CD14-positive monocyte (primary cell): Measurements from ENCODE around the gene NLRP3. TPM values are rescaled to one million over a fixed set of nuclear protein-coding genes. Genes with fewer than 3 reads are reported as not detected.

Experiments
- DNase-seq, 3 donors: peaks; one replicate each; pipeline ENCODE4 v3.0.0-alpha.2; 2011 to 2022
- H2AFZ ChIP-seq: 2 replicates; pipeline ENCODE4 v1.6.0; 2012; ENCODE audit warnings: mild to moderate bottlenecking, low read depth, low read length, inconsistent platforms; ENCODE audit not compliant: insufficient read depth, poor library complexity, severe bottlenecking
- H3K27ac ChIP-seq, 2 donors: 1 replicate in 1 of 2; 2 replicates in 1 of 2; pipeline ENCODE4 v1.5.1; 2012 to 2013; ENCODE audit warnings: low read length in 2 of 2, control low read depth in 1 of 2, inconsistent platforms in 1 of 2, low read depth in 1 of 2, mild to moderate bottlenecking in 1 of 2
- H3K27me3 ChIP-seq, 2 donors: one replicate each; pipeline versions ENCODE4 v1.6.0 to v1.6.1; 2011 to 2013; ENCODE audit warnings: low read length in 2 of 2; ENCODE audit not compliant: control insufficient read depth in 2 of 2, insufficient read depth in 2 of 2
- H3K36me3 ChIP-seq, 2 donors: replicated peaks in 1 of 2; 1 replicate in 1 of 2; 2 replicates in 1 of 2; pipeline versions ENCODE4 v1.5.1 to v1.6.1; 2012 to 2013; ENCODE audit warnings: low read length in 2 of 2, control low read depth in 1 of 2, inconsistent platforms in 1 of 2, mild to moderate bottlenecking in 1 of 2; ENCODE audit not compliant: insufficient read depth in 2 of 2, control insufficient read depth in 1 of 2
- H3K4me1 ChIP-seq, 2 donors: 1 replicate in 1 of 2; 2 replicates in 1 of 2; pipeline versions ENCODE4 v1.5.1 to v1.6.1; 2012 to 2013; ENCODE audit warnings: low read length in 2 of 2, control low read depth in 1 of 2, inconsistent platforms in 1 of 2, mild to moderate bottlenecking in 1 of 2, moderate library complexity in 1 of 2; ENCODE audit not compliant: insufficient read depth in 2 of 2, control insufficient read depth in 1 of 2
- H3K4me2 ChIP-seq: replicated peaks from 2 replicates; pipeline ENCODE3; 2012; ENCODE audit warnings: low read length, moderate library complexity, mild to moderate bottlenecking; ENCODE audit not compliant: poor library complexity, severe bottlenecking; ENCODE audit errors: extremely low read depth
- H3K4me3 ChIP-seq, 3 experiments: fragments of 200-600 bp in 1 of 3; sonication (generic) in 1 of 3; replicated peaks in 1 of 3; 1 replicate in 2 of 3; 2 replicates in 1 of 3; pipeline ENCODE4 v1.5.1; 2011 to 2013; ENCODE audit warnings: low read length in 3 of 3, mild to moderate bottlenecking in 3 of 3, control low read depth in 2 of 3, low read depth in 2 of 3, inconsistent platforms in 1 of 3, moderate library complexity in 1 of 3
- H3K79me2 ChIP-seq: 2 replicates; pipeline ENCODE4 v1.6.0; 2012; ENCODE audit warnings: mild to moderate bottlenecking, control low read depth, inconsistent platforms, low read length, moderate library complexity; ENCODE audit not compliant: insufficient read depth
- H3K9ac ChIP-seq: 2 replicates; pipeline ENCODE4 v1.6.0; 2017; ENCODE audit warnings: low read length, mild to moderate bottlenecking; ENCODE audit not compliant: insufficient read depth, poor library complexity, severe bottlenecking
- H3K9me3 ChIP-seq, 2 donors: replicated peaks in 1 of 2; 1 replicate in 1 of 2; 2 replicates in 1 of 2; pipeline versions ENCODE4 v1.5.1 to v1.6.1; 2012 to 2013; ENCODE audit warnings: low read length in 2 of 2, control low read depth in 1 of 2; ENCODE audit not compliant: control insufficient read depth in 1 of 2, insufficient read depth in 1 of 2
- H4K20me1 ChIP-seq: 2 replicates; pipeline ENCODE4 v1.6.0; 2012; ENCODE audit warnings: mild to moderate bottlenecking, low read length, control low read depth, moderate library complexity; ENCODE audit not compliant: insufficient read depth
- H3K27ac Mint-ChIP-seq, 7 donors: one replicate each; pipeline ENCODE4 v1.8.0; 2020; ENCODE audit warnings: mild to moderate bottlenecking in 7 of 7, mixed read lengths in 7 of 7, moderate library complexity in 6 of 7, inconsistent platforms in 2 of 7
- H3K27me3 Mint-ChIP-seq, 3 donors: one replicate each; pipeline ENCODE4 v1.8.0; 2021 to 2022; ENCODE audit warnings: low read depth in 3 of 3, mild to moderate bottlenecking in 3 of 3, mixed read lengths in 3 of 3, moderate library complexity in 3 of 3, inconsistent platforms in 1 of 3
- H3K36me3 Mint-ChIP-seq, 2 donors: one replicate each; pipeline ENCODE4 v1.8.0; 2020; ENCODE audit warnings: mixed read lengths in 2 of 2, inconsistent platforms in 1 of 2, mild to moderate bottlenecking in 1 of 2
- H3K4me1 Mint-ChIP-seq: one replicate; pipeline ENCODE4 v1.8.0; 2020; ENCODE audit warnings: mild to moderate bottlenecking, mixed read lengths
- H3K4me3 Mint-ChIP-seq, 2 donors: one replicate each; pipeline ENCODE4 v1.8.0; 2020; ENCODE audit warnings: mild to moderate bottlenecking in 2 of 2, mixed read lengths in 2 of 2, moderate library complexity in 1 of 2
- H3K9me3 Mint-ChIP-seq, 7 donors: one replicate each; pipeline ENCODE4 v1.8.0; 2020 to 2022; ENCODE audit warnings: mixed read lengths in 7 of 7, mild to moderate bottlenecking in 6 of 7, moderate library complexity in 6 of 7, inconsistent platforms in 2 of 7
- CTCF ChIP-seq: fragments of 200-600 bp; IDR thresholded peaks from one replicate; pipeline ENCODE4 v1.8.0; 2022; ENCODE audit warnings: antibody characterized with exemption, mild to moderate bottlenecking
- WGBS: methylation state at CpG from one replicate; pipeline ENCODE4 v1.1.5; 2013; ENCODE audit warnings: missing lambda C conversion rate; ENCODE audit not compliant: insufficient coverage; 5-methylcytosine and 5-hydroxymethylcytosine counted together
- intact Hi-C, 2 donors: fragments of 100-400 bp; cut with micrococcal nuclease; formaldehyde crosslinking; loops; one replicate each; pipeline versions ENCODE4 v1.15.0 to v1.15.1; 2023
- polyA plus RNA-seq, 3 donors: library from polyadenylated mRNA; depleted of rRNA in 1 of 3; unstranded in 2 of 3; stranded (reverse) in 1 of 3; fragments of 300-500 nt in 2 of 3; fragments of >200 nt in 1 of 3; fragmentation: Illumina TruSeq in 2 of 3; gene quantifications; 1 replicate in 2 of 3; 2 replicates in 1 of 3; pipeline ENCODE4 v1.2.3, GENCODE V29; 2012 to 2021

Gene NLRP3
- polyA plus RNA-seq, 3 donors: 56.2 to 400 (median 61.9) TPM

- Mint-ChIP-seq H3K4me3 (no peak overlapping the region), H3K9me3 (peaks cover 2 to 11% (median 10%) of the 10 kb centered on the region in 7 donors), H3K4me1 (peaks cover 92% of the 10 kb centered on the region), H3K36me3 (peaks cover 89 to 96% of the 10 kb centered on the region in 2 donors), H3K27ac (peak overlapping the region; percentile 95 to 100 (median 98)), H3K27me3 (peaks cover 0 to 5% (median 0%) of the 10 kb centered on the region in 3 donors)
- Histone ChIP-seq H3K4me2 (peak overlapping the region; percentile 2), H3K27me3 (no peaks in the 10 kb centered on the region), H3K9me3 (no peaks in the 10 kb centered on the region), H3K79me2 (peaks cover 86% of the 10 kb centered on the region), H3K27ac (peak overlapping the region in 1 of 2 donors; percentile 86), H3K4me1 (peaks cover 79 to 86% of the 10 kb centered on the region in 2 donors), H3K36me3 (peaks cover 69 to 89% of the 10 kb centered on the region in 2 donors), H3K4me3 (no peak overlapping the region), H4K20me1 (peaks cover 20% of the 10 kb centered on the region), H2AFZ (no peak overlapping the region), H3K9ac (no peak overlapping the region)
- WGBS: 100% methylated on average over 2 of the region's 4 CpGs
- TF ChIP-seq CTCF: no peak
- DNase-seq: no peak
- intact Hi-C loops: no loop called here
These were observed 26.2 kb downstream of the NLRP3 start for GRCh38 chr1:247442164-247442563.

- no peak overlapping the region for H3K4me2 ChIP-seq
- no peak overlapping the region for H2AFZ ChIP-seq
- no peak for TF ChIP-seq CTCF
- DNase-seq: no peak
- H3K4me3 Mint-ChIP-seq: no peak overlapping the region
- peak overlapping the region; percentile 85 to 100 (median 99) for H3K27ac Mint-ChIP-seq
- H3K9ac ChIP-seq: no peak overlapping the region
- H3K79me2 ChIP-seq: peaks cover 86% of the 10 kb centered on the region
- peaks cover 2 to 12% (median 10%) of the 10 kb centered on the region in 7 donors for H3K9me3 Mint-ChIP-seq
- no peak overlapping the region for H3K4me3 ChIP-seq
- no peaks in the 10 kb centered on the region for H3K27me3 ChIP-seq
- peaks cover 16% of the 10 kb centered on the region for H4K20me1 ChIP-seq
- WGBS: 77% methylated on average over 5 of the region's 5 CpGs
- peaks cover 64 to 71% of the 10 kb centered on the region in 2 donors for H3K4me1 ChIP-seq
- intact Hi-C loops: no loop called here
- H3K4me1 Mint-ChIP-seq: peaks cover 87% of the 10 kb centered on the region
- peaks cover 74 to 92% of the 10 kb centered on the region in 2 donors for H3K36me3 ChIP-seq
- H3K27me3 Mint-ChIP-seq: peaks cover 0 to 3% (median 0%) of the 10 kb centered on the region in 3 donors
- H3K36me3 Mint-ChIP-seq: peaks cover 90 to 96% of the 10 kb centered on the region in 2 donors
- H3K27ac ChIP-seq: peak overlapping the region; percentile 27 to 98
- no peaks in the 10 kb centered on the region for H3K9me3 ChIP-seq
These were observed 27.7 kb downstream of the NLRP3 start for GRCh38 chr1:247443641-247444040.
